Heart left ventricle (tissue), 16 donors: ENCODE results near the gene MAGEB16. TPM values are rescaled to one million over a fixed set of nuclear protein-coding genes. Genes with fewer than 3 reads are reported as not detected.

Source experiments
- ATAC-seq, 4 donors: fragments of 200-7000 bp; cut with Tn5 transposase; one replicate each; pipeline ENCODE4 v1.9.1; 2020 to 2022; ENCODE audit warnings: moderate library complexity in 4 of 4, mild to moderate bottlenecking in 3 of 4, moderate number of reproducible peaks in 1 of 4
- DNase-seq, 5 donors: peaks; one replicate each; pipeline ENCODE4 v3.0.0-alpha.2; 2020
- H3K27ac ChIP-seq, 12 donors: fragments of 200-600 bp; sonication (generic) in 4 of 12; one replicate each; pipeline versions ENCODE4 v1.5.0 to v1.8.0; 2016 to 2022; ENCODE audit warnings: mild to moderate bottlenecking in 2 of 12
- H3K27me3 ChIP-seq, 9 donors: fragments of 200-600 bp; sonication (generic) in 2 of 9; one replicate each; pipeline versions ENCODE4 v1.5.1 to v1.8.0; 2016 to 2022; ENCODE audit warnings: mild to moderate bottlenecking in 3 of 9
- H3K36me3 ChIP-seq, 9 donors: fragments of 200-600 bp; sonication (generic) in 2 of 9; one replicate each; pipeline versions ENCODE4 v1.5.0 to v1.8.0; 2018 to 2022; ENCODE audit warnings: mild to moderate bottlenecking in 2 of 9
- H3K4me1 ChIP-seq, 12 donors: fragments of 200-600 bp; sonication (generic) in 4 of 12; one replicate each; pipeline versions ENCODE4 v1.5.0 to v1.8.0; 2016 to 2022; ENCODE audit warnings: mild to moderate bottlenecking in 3 of 12
- H3K4me3 ChIP-seq, 12 donors: fragments of 200-600 bp; sonication (generic) in 4 of 12; one replicate each; pipeline versions ENCODE4 v1.5.0 to v1.8.0; 2017 to 2022; ENCODE audit warnings: mild to moderate bottlenecking in 9 of 12, moderate library complexity in 4 of 12
- H3K9me3 ChIP-seq, 12 donors: fragments of 200-600 bp; sonication (generic) in 4 of 12; one replicate each; pipeline versions ENCODE4 v1.5.0 to v1.8.0; 2016 to 2022; ENCODE audit warnings: mild to moderate bottlenecking in 1 of 12
- POLR2A ChIP-seq, 2 donors: fragments of 450-650 bp; IDR thresholded peaks; one replicate each; pipeline ENCODE4 v1.6.1; 2017; ENCODE audit warnings: antibody characterized with exemption in 2 of 2, mild to moderate bottlenecking in 2 of 2, moderate library complexity in 2 of 2
- WGBS, 4 donors: extraction: QIAGEN DNeasy Blood & Tissue Kit in 2 of 4; methylation state at CpG; one replicate each; pipeline versions ENCODE4 v1.1.5 to v1.1.7; 2013 to 2018; 5-methylcytosine and 5-hydroxymethylcytosine counted together
- intact Hi-C, 10 donors: fragments of 100-400 bp; cut with DNase I; formaldehyde crosslinking; loops; one replicate each; pipeline versions ENCODE4 v1.11.1 to v1.14.2; 2022
- polyA plus RNA-seq, 2 donors: library from polyadenylated mRNA; stranded (reverse); fragments of 200-250 nt; gene quantifications; one replicate each; pipeline ENCODE4 v1.2.3, GENCODE V29; 2013
- total RNA-seq, 9 donors: library from RNA; depleted of rRNA in 2 of 9; stranded (reverse); fragments of >200 nt in 2 of 9; fragmentation: NEBNext Ultra II Directional in 3 of 9; extraction: Animal tissue kit (Norgen Biotek cat#: 25700) in 3 of 9; gene quantifications; one replicate each; pipeline versions ENCODE4 v1.1.0 to v1.2.4, GENCODE V29; 2016 to 2023
- TF ChIP-seq, protein P1 (sequence below), 12 donors: fragments of 200-600 bp; sonication (generic) in 4 of 12; IDR thresholded peaks; one replicate each; pipeline versions ENCODE4 v1.5.0 to v1.8.0; 2018 to 2022; ENCODE audit warnings: antibody characterized with exemption in 12 of 12, mild to moderate bottlenecking in 5 of 12
- donor health status: ischemic (EF 13 %, LVEDD 7.1; RV severe dilation, severe dysfunction).
- donor health status: healthy with polysubstance abuse.
- donor health status: DM: no; HTN: yes; CAD: no.
- donor health status: DM: no; HTN: no; CAD: no.
- donor health status: ischemic (EF 25% LVEDD 6.9; RV normal size, moderate dysfunction).
- donor health status: ischemic (EF 25% LVEDD 5.7; RV mildly dilated, moderate dysfunction).
- donor health status: healthy.
- donor health status: DM: yes; HTN: yes; CAD: no.
- donor health status: ischemic (EF 35%, LVEDD 5.7; RV mildly dilated, moderate dysfunction).
- donor health status: nonischemic (EF 11% LVEDD 7.7; RV severe dilation, severe dysfunction).
- donor health status: DM: yes; HTN: yes; CAD: no.
- donor health status: PGD.
- donor health status: ischemic (EF 29% LVEDD 5.4; RV normal size, mild dysfunction).
- donor health status: nonischemic (EF 23%, LVEDD 6.1; RV moderate dilation, normal function).

The MAGEB16 gene
- total and polyA plus RNA-seq, 11 donors = not detected

DNA sequence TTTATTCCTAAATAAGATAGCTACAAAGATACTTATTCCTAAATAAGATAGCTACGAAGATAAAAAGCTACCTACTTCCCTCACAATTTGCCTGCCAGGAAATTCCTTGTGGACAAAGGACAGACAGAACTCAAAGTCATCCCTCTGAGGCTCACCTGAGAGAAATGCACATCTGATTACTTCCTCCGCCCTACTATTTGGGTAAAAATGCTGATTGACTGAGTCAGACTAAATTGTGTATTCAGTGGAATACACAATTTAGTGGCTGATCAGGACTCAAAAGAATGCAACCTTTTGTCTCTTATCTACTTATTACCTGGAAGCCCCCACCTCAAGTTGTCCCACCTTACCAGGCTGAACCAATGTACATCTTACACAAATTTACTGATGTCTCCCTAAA lies 10.3 kb upstream of the MAGEB16 start:
- intact Hi-C loops = no loop called here
- TF ChIP-seq POLR2A (IDR thresholded peaks at IDR 0.05) = no peak
- TF ChIP-seq, protein P1, sequence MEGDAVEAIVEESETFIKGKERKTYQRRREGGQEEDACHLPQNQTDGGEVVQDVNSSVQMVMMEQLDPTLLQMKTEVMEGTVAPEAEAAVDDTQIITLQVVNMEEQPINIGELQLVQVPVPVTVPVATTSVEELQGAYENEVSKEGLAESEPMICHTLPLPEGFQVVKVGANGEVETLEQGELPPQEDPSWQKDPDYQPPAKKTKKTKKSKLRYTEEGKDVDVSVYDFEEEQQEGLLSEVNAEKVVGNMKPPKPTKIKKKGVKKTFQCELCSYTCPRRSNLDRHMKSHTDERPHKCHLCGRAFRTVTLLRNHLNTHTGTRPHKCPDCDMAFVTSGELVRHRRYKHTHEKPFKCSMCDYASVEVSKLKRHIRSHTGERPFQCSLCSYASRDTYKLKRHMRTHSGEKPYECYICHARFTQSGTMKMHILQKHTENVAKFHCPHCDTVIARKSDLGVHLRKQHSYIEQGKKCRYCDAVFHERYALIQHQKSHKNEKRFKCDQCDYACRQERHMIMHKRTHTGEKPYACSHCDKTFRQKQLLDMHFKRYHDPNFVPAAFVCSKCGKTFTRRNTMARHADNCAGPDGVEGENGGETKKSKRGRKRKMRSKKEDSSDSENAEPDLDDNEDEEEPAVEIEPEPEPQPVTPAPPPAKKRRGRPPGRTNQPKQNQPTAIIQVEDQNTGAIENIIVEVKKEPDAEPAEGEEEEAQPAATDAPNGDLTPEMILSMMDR (IDR thresholded peaks at IDR 0.05) = no peak

DNA sequence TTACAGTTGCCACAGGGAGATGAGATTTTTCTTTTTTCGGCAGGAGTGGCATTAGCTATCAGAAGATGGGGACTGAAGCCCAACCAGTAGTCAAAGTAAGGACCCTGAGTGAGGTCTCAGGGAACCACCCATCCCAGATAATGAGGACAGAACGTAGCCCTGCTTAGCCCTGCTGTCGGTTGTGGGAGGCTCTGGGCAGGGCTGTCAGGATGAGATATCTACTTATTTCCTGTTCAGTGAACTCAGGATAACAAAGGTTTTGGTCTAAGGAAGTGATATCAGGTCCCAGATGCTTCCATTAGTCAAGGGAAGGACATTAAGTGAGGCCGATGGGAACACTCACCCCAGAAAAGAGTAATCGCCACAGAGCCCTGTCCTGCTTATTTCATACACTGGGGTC lies 2.3 kb downstream of the MAGEB16 start:
- no peaks in the 10 kb centered on the region for H3K4me1 ChIP-seq
- intact Hi-C loops = no loop called here
- H3K4me3 ChIP-seq = no peak overlapping the region
- ATAC-seq = no peak
- no peak for TF ChIP-seq POLR2A (IDR thresholded peaks at IDR 0.05)
- TF ChIP-seq, protein P1 (IDR thresholded peaks at IDR 0.05) = no peak
- H3K36me3 ChIP-seq = no peaks in the 10 kb centered on the region
- WGBS, 4 donors = 51 to 57% (median 54%) methylated on average over 5 of the region's 5 CpGs
- DNase-seq = no peak
- no peaks in the 10 kb centered on the region for H3K9me3 ChIP-seq
- H3K27ac ChIP-seq = no peak overlapping the region
- H3K27me3 ChIP-seq = no peaks in the 10 kb centered on the region

More for the DNA sequence above, 10.3 kb upstream of the MAGEB16 start:
- Histone ChIP-seq H3K9me3 (peaks cover 0 to 5% (median 0%) of the 10 kb centered on the region in 12 donors), H3K27me3 (no peaks in the 10 kb centered on the region), H3K4me1 (no peaks in the 10 kb centered on the region), H3K27ac (no peak overlapping the region), H3K36me3 (no peaks in the 10 kb centered on the region), H3K4me3 (no peak overlapping the region)
- no peak for ATAC-seq
- no peak for DNase-seq
- WGBS, 4 donors = 67 to 88% (median 79%) methylated on average over 2 of the region's 2 CpGs

DNA sequence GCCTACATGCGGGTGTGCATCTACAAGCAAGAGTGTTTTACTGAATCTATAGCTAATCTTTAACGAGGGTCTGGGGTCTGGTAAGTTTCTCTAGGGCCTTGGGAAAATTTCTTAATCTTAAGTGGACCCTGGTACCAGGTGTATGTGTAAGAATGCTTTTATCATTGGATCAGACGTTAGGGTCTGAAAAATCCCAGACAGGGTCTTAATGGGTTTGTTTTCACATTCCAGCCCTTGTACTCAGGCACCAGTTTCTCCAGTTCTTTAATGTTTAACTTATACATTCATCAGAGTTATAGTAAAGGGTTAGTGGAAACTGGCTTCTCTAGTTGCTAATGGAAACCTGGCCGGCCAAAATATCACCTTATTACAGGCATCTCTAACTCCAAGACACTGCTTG lies 11.6 kb downstream of the MAGEB16 start:
- Histone ChIP-seq H3K9me3 (no peaks in the 10 kb centered on the region), H3K27ac (no peak overlapping the region), H3K36me3 (no peaks in the 10 kb centered on the region), H3K4me3 (no peak overlapping the region), H3K4me1 (no peaks in the 10 kb centered on the region), H3K27me3 (peaks cover 0 to 5% (median 0%) of the 10 kb centered on the region in 9 donors)
- intact Hi-C loops = no loop called here
- ATAC-seq (no peak), DNase-seq (no peak)
- no peak for TF ChIP-seq POLR2A (IDR thresholded peaks at IDR 0.05)
- TF ChIP-seq, protein P1 (IDR thresholded peaks at IDR 0.05) = no peak
- WGBS, 4 donors = 59 to 71% (median 62%) methylated on average over 3 to 4 of the region's 4 CpGs

DNA sequence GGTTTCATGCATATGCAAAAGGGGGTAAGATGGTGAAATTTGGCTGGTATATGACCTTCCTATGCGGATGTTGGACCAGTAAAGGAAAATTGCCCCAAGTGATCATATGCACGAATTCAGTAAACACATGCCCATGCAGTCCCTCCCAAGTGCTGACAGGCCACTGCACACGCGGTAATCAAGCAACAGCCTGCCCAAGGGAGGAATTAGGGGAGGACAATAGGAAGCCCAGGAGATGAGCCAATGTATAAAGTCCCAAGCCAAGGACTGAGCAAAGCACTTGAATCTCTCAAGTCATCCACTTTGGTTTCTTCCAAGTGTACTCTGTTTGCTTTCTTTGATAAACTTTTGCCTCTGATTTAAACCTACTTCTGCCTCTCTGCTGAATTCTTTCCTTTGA lies 21.1 kb downstream of the MAGEB16 start:
- intact Hi-C loops = no loop called here
- H3K4me1 ChIP-seq = no peaks in the 10 kb centered on the region
- peaks cover 0 to 3% (median 0%) of the 10 kb centered on the region in 9 donors for H3K27me3 ChIP-seq
- no peak overlapping the region for H3K27ac ChIP-seq
- 38 to 52% (median 47%) methylated on average over 4 of the region's 4 CpGs for WGBS, 4 donors
- ATAC-seq = no peak
- no peaks in the 10 kb centered on the region for H3K9me3 ChIP-seq
- no peak overlapping the region for H3K4me3 ChIP-seq
- DNase-seq = no peak
- no peaks in the 10 kb centered on the region for H3K36me3 ChIP-seq
- TF ChIP-seq, protein P1 (IDR thresholded peaks at IDR 0.05) = no peak
- no peak for TF ChIP-seq POLR2A (IDR thresholded peaks at IDR 0.05)
